Measurements from ENCODE around the gene SUMO3.

Gene SUMO3

DNA sequence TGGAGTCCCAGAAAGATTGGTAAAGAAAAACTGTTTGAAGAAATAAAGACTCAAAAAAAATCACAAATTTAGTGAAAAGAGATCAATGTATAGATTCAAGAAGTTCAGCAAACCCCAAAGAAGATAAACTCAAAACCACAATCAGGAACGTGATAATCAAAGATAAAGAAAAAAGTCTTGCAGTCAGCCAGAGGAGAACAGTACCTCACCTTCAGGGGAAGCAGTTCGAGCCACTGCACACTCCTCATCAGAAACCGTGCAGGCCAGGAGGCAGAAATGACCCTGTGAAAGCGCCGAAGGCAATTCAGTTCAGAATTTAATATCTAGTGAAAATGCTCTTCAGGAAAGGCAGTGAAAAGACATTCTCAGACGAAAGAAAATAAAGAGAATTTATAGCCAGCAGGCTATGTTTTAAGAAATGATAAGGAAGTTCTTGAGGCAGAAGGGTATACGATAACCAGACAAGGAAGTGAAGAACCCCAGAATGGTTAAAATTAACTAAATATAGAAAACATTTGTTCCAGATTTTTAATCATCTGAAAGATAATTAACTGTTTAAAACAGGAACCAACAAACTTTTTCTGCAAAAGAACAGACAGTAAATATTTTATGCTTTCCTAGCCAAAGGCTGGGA is 13.5 kb upstream of the SUMO3 start:
- DNase-seq (ENCODE audit: low read depth in 2 of 2): no peak

DNA sequence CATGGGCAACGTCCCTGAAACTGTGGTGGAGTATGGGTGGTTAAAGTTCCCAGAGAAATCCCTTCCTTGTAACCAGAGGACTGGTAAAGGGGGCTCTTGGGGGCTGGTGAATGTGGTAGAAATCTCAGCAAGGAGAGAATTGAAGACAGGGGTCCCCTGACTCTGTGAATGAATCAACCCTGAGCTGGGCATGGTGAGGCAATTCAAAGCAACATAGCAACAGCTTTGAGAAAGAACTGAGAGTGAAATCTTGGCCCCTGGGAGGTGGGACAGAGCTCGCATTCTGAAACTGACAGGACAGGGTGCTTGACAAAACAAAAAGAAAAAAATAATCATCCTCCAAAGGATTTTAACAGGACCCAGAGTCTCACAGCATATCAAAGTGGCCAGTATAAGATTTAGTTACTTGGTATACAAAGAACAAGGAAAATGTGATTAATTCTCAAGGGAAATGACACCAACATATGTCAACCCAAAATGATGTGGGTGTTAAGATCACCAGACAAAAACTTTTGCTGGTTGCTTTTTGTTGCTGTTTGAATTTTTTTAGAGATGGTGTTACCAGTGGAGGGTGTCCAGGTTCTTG is 11.7 kb upstream of the SUMO3 start:
- DNase-seq (ENCODE audit: low read depth in 2 of 2): no peak

GRCh38 chr21:44828362-44829056 is 10.6 kb upstream of the SUMO3 start:
- DNase-seq (ENCODE audit: low read depth in 2 of 2): no peak

GRCh38 chr21:44823179-44823660 is 5.4 kb upstream of the SUMO3 start:
- no peak for DNase-seq (ENCODE audit: low read depth in 2 of 2)

DNA sequence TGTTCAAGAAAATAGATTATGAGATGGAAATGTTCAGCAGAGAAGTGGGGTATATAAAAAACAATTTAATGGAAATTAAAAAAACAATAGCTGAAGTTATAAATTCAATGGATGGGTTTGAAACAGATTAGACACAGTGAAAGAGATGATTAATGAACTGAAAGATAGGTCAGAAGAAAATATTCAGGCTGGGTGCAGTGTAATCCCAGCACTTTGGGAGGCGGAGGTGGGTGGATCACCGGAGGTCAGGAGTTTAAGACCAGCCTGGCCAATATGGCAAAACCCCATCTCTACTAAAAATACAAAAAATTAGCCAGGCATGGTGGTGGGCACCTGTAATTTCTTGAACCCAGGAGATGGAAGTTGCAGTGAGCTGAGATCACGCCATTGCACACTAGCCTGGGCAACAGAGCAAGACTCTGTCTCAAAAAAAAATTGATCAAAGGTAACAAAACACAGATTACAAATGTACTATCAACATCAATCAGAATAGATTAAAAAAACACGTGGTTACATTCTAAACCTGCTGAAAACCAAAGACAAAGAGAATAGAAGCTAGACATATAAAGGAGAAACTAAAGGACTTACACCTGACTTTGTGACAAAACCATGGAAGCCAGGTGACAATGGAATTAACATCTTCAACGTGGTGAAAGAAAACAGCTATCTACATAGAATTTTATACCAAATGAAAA is 4.8 kb upstream of the SUMO3 start:
- no peak for DNase-seq (ENCODE audit: low read depth in 2 of 2)

DNA sequence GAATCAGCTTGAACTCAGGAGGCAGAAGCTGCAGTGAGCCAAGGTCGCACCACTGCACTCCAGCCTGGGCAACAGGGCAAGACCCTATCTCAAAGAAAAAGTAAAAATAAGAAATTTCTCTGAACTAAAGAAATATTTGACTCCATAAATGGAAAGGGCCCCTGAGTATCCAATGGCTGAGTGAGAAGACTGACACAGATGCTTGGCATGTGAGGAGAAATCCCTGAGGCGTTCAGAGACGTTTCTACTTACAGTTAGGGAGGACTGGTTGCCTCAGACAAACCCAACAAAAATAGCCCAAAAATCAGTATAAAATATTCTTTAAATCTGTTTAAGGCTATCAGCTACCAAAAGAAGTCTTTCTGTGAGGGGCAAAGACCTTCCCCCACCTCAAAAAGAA is 3.0 kb upstream of the SUMO3 start:
- peak in 1 of 2 experiments; percentile 13 for DNase-seq (ENCODE audit: low read depth in 2 of 2)

- no peak for DNase-seq (ENCODE audit: low read depth in 2 of 2)
Measured at GRCh38 chr21:44819283-44820243, 1.7 kb upstream of the SUMO3 start.

GRCh38 chr21:44818640-44819011 is 764 bp upstream of the SUMO3 start:
- DNase-seq (ENCODE audit: low read depth in 2 of 2): no peak

DNA sequence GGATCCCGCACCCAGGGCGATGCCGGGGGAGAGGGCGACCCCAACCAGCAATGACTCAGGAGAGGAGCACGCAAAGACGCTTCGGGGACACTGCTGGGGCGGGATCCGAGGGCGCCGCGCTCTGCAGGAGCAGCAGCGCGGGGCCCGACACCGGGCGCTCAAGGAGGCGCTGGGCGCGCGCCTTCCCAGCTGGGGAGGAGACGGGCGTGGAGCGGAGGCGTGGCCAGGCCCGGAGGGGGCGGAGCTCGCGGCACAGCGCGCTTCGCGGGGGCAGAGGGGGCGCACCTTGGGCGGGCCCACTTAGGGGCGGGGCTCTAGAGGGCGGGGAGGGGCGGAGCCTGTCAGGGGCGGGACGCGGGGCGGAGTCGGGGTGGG is 369 bp downstream of the SUMO3 start:
- peak; percentile 71 for DNase-seq (ENCODE audit: low read depth in 2 of 2)

GRCh38 chr21:44816761-44817505 is 929 bp downstream of the SUMO3 start:
- no peak for DNase-seq (ENCODE audit: low read depth in 2 of 2)

- no peak for DNase-seq (ENCODE audit: low read depth in 2 of 2)
Measured at GRCh38 chr21:44815852-44816628, 1.8 kb downstream of the SUMO3 start.

- no peak for DNase-seq (ENCODE audit: low read depth in 2 of 2)
Measured at GRCh38 chr21:44815225-44815624, 2.6 kb downstream of the SUMO3 start.

DNA sequence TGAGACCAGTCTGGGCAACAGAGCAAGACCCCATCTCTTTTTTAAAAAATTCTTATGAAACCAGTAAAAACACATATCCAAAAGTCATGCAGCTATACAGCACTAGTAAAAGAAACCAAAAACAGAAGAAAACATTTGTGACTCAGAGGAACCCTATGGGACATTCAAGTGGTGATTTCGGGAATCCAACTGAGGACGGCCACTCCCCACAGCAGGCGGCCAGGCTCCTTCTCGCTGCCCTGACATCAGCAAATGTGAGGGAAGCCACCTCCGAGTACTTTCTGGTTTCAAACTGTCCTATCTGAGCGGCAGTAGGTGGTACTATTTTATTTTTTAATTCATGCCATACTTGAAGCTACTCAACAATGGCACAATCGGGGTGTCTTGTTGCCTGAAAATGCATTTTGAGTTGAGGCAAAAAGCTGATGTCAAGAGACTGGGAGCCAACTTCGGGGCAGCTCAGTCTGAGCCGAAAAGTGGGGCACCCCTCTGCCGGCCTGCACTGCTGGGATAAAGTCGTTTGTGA is 3.3 kb downstream of the SUMO3 start:
- DNase-seq (ENCODE audit: low read depth in 2 of 2): no peak

DNA sequence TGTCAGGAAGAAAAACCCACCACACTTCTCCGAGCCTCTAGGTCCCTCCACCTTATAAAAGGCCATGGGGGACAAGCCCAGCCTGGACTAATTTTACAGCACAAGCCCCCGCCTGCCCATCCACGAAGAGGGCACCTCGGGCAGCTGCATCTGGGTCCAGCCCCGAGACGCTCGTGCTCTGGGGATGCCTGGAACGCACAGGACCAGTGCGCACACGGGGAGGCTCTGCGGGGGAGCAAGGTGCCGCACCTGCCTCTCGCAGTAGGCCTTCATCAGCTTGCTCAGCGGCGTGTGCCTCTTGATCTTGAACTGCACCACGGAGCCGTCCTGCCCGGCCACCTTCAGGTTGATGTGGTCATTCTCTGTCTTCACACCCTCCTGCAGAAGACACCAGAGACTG is 4.1 kb downstream of the SUMO3 start:
- DNase-seq (ENCODE audit: low read depth in 2 of 2): no peak

GRCh38 chr21:44813149-44813548 is 4.7 kb downstream of the SUMO3 start:
- no peak for DNase-seq (ENCODE audit: low read depth in 2 of 2)

- DNase-seq (ENCODE audit: low read depth in 2 of 2): no peak
Measured at GRCh38 chr21:44812640-44813039, 5.2 kb downstream of the SUMO3 start.

DNA sequence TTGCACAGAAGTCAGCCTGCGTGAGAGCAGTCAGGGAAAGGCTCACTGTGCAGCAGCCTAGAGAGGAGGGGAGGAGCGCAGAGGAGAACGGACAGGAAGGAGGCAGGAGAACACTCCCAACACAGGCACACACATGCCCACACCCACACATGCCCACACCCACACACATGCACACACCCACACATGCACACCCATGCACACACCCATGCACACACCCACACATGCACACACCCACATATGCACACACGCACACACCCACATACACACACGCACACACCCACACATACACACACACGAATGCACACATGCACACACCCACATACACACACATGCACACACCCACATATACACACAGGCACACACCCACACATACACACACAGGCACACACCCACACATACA is 7.1 kb downstream of the SUMO3 start:
- no peak for DNase-seq (ENCODE audit: low read depth in 2 of 2)

GRCh38 chr21:44805859-44806258 is 12.0 kb downstream of the SUMO3 start:
- DNase-seq (ENCODE audit: low read depth in 2 of 2): no peak

- DNase-seq (ENCODE audit: low read depth in 2 of 2): no peak
Measured at GRCh38 chr21:44805226-44805625, 12.6 kb downstream of the SUMO3 start.

- no peak for DNase-seq (ENCODE audit: low read depth in 2 of 2)
Measured at GRCh38 chr21:44804762-44805161, 13.1 kb downstream of the SUMO3 start.
